GM19238 (cell line): ENCODE results near the gene LAMC3.
"Not testable (repeated sequence)": the region's sequence is repeated elsewhere in the genome, so short reads cannot be mapped to it uniquely, and the experiment has no call there.

ENCODE experiments used
- DNase-seq: peaks from one replicate; pipeline ENCODE4 v3.0.0; 2011; ENCODE audit warnings: low spot score; ENCODE audit not compliant: insufficient read length

The LAMC3 gene

GRCh38 chr9:130991778-130992681 lies 16.9 kb upstream of the LAMC3 start:
- DNase-seq, result no peak

- DNase-seq, result no peak
Measured at GRCh38 chr9:130992682-130993032, 16.3 kb upstream of the LAMC3 start.

- no peak for DNase-seq
Measured at GRCh38 chr9:130993303-130994030, 15.5 kb upstream of the LAMC3 start.

- no peak for DNase-seq
Measured at GRCh38 chr9:130994135-130995085, 14.6 kb upstream of the LAMC3 start.

GRCh38 chr9:130995086-130996011 lies 13.6 kb upstream of the LAMC3 start:
- DNase-seq, result no peak

GRCh38 chr9:130996205-130996604 lies 12.8 kb upstream of the LAMC3 start:
- no peak for DNase-seq

- no peak for DNase-seq
Measured at GRCh38 chr9:130996676-130997394, 12.1 kb upstream of the LAMC3 start.

GRCh38 chr9:130997395-130997684 lies 11.6 kb upstream of the LAMC3 start:
- DNase-seq, result no peak

- DNase-seq, result peak; percentile 61
Measured at GRCh38 chr9:130997925-130998596, 10.9 kb upstream of the LAMC3 start.

GRCh38 chr9:130998597-130999244 lies 10.3 kb upstream of the LAMC3 start:
- DNase-seq, result no peak

- DNase-seq, result no peak
Measured at GRCh38 chr9:130999245-130999623, 9.7 kb upstream of the LAMC3 start.

- DNase-seq, result not testable (repeated sequence)
Measured at GRCh38 chr9:131000526-131000925, 8.4 kb upstream of the LAMC3 start.

- DNase-seq, result no peak
Measured at GRCh38 chr9:131001021-131001420, 8.0 kb upstream of the LAMC3 start.

GRCh38 chr9:131001990-131002389 lies 7.0 kb upstream of the LAMC3 start:
- no peak for DNase-seq

- DNase-seq, result no peak
Measured at GRCh38 chr9:131006601-131007000, 2.4 kb upstream of the LAMC3 start.

- no peak for DNase-seq
Measured at GRCh38 chr9:131008086-131008485, 888 bp upstream of the LAMC3 start.

GRCh38 chr9:131008563-131008908 lies 438 bp upstream of the LAMC3 start:
- DNase-seq, result no peak

GRCh38 chr9:131010482-131011273 lies 1.7 kb downstream of the LAMC3 start:
- DNase-seq, result no peak
